ENCODE data around the gene TLX2. TPM values are rescaled to one million over a fixed set of nuclear protein-coding genes. Genes with fewer than 3 reads are reported as not detected.

The TLX2 gene
- total RNA-seq, 2 experiments from 2014 or later, result 0.12 TPM; not detected in 1

DNA sequence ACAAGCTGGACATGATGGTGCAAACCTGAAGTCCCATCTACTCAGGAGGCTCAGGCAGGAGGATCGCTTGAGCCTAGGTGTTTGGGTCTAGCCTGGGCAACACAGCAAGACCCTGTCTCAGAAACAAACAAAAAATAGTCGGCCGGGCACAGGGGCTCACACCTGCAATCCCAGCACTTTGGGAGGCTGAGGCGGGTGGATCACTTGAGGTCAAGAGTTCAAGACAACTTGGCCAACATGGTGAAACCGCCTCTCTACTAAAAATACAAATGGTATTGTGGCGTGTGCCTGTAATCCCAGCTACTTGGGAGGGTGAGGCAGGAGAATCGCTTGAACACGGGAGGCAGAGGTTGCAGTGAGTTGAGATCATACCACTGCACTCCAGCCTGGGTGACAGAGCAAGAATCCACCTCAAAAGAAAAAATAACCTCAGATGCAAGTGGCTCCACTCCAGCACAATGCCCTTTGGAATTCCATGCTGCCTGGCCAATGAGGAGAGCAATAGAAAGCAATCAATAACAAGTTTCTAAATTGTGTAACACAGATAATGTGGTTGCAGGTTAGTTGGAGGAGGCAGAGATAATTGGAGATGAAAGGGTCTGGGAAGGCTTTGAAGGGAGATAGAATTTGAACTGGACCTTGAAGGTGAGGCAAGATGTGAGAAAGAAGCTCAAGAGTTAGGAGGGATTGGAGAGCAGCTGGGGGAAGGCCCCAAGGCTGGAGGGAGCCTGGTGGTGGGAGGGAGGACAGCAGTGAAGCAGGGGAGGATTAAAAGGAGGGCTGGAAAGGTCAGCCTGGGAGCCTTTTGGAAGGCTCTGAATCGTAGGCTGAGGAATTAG is 25.4 kb upstream of the TLX2 start:
- H3K4me3 Mint-ChIP-seq, result no peak overlapping the region
- H3K36me3 Mint-ChIP-seq, result peaks cover 11% of the 10 kb centered on the region
- peaks cover 4% of the 10 kb centered on the region for H3K4me1 Mint-ChIP-seq
- H3K9me3 Mint-ChIP-seq, result no peaks in the 10 kb centered on the region
- H3K27me3 Mint-ChIP-seq, result no peaks in the 10 kb centered on the region
- DNase-seq, result no peak
- H3K27ac Mint-ChIP-seq, result no peak overlapping the region

DNA sequence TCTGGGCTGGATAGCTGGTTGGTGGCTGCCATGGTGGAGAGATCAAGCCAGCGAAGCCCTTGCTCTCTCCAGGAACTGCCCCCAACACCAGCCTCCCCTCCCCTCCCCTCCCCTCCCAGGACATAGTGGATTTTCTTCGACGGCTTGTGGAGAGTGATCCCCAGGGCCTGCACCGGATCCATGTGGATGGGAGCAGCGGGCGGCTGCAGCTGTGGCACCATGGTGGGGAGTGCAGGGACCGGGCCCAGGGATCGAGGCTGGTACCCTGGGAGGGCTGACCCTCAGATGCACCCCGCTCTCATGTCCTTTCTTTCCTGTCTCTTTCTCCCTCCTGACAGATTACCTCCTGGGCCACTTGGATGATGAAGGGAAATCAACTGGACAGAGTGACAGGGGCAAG is 24.3 kb upstream of the TLX2 start:
- no peak for DNase-seq
- no peaks in the 10 kb centered on the region for H3K27me3 Mint-ChIP-seq
- no peaks in the 10 kb centered on the region for H3K4me1 Mint-ChIP-seq
- peaks cover 16% of the 10 kb centered on the region for H3K36me3 Mint-ChIP-seq
- no peak overlapping the region for H3K27ac Mint-ChIP-seq
- H3K4me3 Mint-ChIP-seq, result no peak overlapping the region
- no peaks in the 10 kb centered on the region for H3K9me3 Mint-ChIP-seq

DNA sequence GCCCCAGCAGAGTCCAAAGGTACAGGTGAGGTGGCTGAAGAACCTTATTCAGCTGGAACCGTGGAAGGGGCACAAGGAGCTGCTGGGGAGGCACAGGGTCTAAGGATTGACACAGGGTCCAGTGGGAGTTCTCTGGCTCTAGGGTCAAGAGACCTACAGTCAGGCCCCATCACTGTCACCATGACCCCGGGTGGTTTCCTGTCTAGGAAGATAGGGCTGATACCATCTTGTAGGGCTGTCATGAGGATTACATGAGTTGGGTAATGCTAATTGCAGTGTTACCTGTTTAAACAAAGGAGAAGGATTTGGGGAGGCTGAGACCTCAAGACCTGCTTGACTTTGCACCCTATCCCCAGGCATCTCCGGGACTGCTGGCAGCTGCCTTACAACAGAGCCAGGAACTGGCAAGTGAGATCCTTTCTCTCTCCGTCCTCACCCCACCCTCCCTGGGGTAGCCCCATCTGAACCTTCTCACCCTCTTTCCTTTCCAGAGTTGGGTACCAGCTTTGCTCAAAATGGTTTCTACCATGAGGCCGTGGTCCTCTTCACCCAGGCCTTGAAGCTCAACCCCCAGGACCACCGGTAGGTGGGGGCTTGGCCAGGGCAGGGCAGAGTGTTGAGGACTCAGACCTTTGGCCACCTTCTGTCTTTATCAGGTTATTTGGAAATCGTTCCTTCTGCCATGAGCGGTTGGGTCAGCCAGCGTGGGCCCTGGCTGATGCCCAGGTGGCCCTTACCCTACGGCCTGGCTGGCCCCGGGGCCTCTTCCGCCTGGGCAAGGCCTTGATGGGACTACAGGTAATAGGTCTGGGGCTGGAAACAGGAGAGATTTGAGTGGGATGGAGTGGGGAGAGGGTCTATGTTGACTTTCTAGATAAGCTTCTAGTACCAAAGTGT is 22.4 kb upstream of the TLX2 start:
- no peak overlapping the region for H3K4me3 Mint-ChIP-seq
- no peaks in the 10 kb centered on the region for H3K27me3 Mint-ChIP-seq
- DNase-seq, result no peak
- H3K4me1 Mint-ChIP-seq, result no peaks in the 10 kb centered on the region
- peaks cover 12% of the 10 kb centered on the region for H3K36me3 Mint-ChIP-seq
- H3K27ac Mint-ChIP-seq, result no peak overlapping the region
- H3K9me3 Mint-ChIP-seq, result no peaks in the 10 kb centered on the region

DNA sequence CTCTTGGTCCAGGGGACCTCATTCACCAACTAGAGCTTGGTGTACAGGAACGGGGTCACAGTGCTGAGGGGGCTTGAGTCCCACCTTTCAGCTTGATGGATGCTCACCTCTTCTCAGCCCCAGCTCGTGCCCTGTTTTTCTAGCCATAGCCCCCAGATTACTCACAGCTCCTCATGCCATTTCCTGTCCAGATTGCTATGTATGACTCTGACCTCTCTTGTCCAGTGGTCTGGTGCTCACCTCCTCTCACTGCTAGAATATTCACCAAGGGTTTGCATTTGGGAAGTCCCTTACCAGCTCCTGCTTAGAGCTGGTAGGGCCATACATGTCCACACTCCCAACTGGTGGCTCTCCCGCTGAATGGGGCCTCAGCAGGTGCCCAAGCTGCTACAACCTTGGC is 20.7 kb upstream of the TLX2 start:
- Mint-ChIP-seq H3K27me3 (peaks cover 13% of the 10 kb centered on the region), H3K36me3 (peaks cover 12% of the 10 kb centered on the region), H3K27ac (peak overlapping the region; percentile 4), H3K4me1 (peaks cover 10% of the 10 kb centered on the region), H3K4me3 (no peak overlapping the region), H3K9me3 (no peaks in the 10 kb centered on the region)
- DNase-seq, result no peak

DNA sequence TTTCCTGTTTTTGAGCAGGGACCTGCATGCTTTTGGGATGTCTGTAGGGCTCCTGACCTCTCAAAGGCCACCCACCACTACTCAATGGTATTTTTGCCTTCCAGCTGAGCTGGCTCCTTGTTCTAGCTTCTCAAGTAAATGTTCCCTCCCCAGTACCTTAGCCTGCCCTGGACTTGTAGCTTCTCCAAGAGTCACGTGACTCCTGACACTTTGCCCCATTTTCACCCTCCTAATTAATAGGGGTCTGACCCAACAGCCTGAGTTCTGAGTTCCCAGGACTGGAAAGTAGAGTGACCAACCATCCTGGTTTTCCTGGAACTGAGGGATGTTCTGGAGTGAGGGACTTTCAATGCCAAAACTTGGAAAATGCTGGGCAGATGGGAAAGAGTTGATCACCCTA is 18.8 kb upstream of the TLX2 start:
- peaks cover 12% of the 10 kb centered on the region for H3K36me3 Mint-ChIP-seq
- peaks cover 19% of the 10 kb centered on the region for H3K4me1 Mint-ChIP-seq
- H3K9me3 Mint-ChIP-seq, result no peaks in the 10 kb centered on the region
- no peak overlapping the region for H3K4me3 Mint-ChIP-seq
- H3K27ac Mint-ChIP-seq, result no peak overlapping the region
- no peak for DNase-seq
- peaks cover 31% of the 10 kb centered on the region for H3K27me3 Mint-ChIP-seq

DNA sequence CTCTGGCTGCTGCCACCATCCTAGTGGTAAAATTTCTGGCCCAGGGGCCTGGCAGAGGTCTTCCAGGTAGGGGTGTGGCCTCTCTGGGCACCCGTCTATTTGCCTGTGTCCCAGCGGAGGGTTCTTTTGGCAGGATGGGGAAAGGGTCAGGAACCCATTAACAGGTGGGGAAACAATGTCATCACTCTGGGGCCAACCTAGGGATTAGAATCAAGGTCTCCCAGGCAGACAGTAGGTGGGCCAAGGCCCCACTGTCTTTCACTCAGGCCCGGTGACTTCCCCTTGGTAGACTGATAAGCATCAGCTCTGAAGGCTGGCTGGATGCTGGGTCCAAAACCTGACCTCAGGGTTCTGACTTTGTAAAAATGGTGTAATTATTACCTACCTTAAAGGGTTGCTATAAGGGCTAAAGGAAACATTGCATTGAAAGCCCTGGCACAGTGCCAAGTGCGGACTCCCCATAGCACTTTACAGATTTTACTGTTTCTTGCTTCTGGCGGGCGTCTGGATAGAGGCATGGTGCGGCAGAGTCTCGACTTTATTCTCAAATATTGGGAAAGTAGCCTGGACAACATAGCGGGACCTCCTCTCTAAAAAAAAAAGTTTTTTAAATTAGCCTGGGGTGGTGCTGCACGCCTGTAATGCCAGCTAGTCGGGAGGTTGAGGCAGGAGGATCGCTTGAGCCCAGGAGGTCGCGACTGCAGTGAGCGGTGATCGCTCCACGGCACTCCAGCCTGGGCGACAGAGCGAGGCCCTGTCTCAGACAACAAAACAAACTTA is 17.1 kb upstream of the TLX2 start:
- Mint-ChIP-seq H3K4me1 (peaks cover 23% of the 10 kb centered on the region), H3K27me3 (peaks cover 48% of the 10 kb centered on the region), H3K27ac (no peak overlapping the region), H3K9me3 (no peaks in the 10 kb centered on the region), H3K36me3 (peaks cover 11% of the 10 kb centered on the region), H3K4me3 (peak overlapping the region; percentile 73)
- DNase-seq, result no peak

DNA sequence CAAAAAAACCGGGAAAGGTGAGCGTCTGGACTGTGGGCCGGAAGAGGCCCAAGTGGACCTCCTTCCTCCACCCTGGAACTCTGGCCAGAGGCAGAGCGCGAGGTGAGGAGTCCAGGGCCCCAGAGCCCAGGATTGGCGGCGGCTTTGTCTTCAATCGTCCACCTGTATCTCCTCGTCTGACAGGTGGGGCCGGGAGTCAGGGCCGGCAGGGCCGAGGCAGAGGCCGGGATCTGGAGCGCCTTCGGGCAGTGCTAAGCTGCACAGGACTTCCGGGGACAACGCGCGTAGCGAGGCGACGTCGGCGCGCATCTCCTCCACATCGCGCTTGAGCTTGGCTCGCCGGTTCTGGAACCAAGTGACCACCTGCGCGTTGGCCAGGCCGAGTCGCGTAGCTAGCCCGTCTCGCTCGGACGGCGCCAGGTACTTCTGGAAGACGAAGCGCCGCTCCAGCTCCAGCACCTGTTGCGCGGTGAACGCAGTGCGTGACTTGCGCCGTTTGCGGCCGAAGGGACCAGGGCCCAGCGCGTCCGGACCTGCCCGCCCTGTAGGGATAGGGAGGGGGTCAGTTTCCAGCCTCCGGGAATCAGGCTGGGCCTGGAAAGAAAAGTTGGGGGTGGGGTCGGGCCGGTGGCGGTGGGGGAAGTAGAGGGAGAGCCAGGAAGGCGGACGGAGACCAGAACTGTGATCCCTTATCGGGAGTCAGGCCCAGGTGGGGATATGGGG is 16.3 kb upstream of the TLX2 start:
- Mint-ChIP-seq H3K4me3 (peak overlapping the region; percentile 73), H3K36me3 (peaks cover 10% of the 10 kb centered on the region), H3K9me3 (no peaks in the 10 kb centered on the region), H3K27me3 (peaks cover 56% of the 10 kb centered on the region), H3K4me1 (peaks cover 28% of the 10 kb centered on the region), H3K27ac (no peak overlapping the region)
- no peak for DNase-seq

DNA sequence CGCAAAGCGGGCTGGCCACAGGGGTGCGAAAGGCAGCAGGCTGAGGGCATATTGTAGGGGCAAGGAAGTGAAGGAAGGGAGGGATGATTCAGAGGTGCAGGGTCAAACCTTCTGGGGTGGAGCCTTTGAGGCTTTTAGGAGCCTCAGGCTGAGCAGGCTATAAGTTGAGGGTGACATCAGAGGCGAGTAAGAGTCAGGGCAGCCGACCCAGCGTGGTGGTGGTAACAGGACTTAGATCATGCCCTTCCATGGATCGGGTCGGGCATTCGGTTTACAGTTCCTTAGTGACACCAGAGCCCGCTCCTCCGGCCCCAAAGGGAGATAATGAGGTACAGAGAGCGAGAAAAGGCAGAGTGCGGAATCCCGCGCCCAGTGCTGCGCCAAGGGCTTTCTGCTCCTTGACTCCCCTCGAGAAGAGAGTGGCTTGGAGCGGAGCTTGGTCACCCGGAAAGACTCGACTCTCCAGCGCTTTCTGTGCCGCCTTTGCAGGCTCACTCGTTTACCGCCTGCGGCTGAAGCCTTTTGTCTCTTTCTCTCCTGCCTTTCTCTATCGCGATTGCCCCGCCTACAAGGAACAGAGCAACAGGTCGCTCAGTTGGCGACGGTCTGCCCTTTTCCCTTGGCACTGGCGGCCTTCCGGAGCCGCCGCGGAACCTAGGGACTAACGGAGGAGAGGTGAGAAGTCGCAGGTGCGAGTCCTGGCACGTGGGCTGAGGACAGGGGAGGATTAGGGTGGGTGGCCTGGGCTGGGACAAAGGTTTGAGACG is 15.6 kb upstream of the TLX2 start:
- Mint-ChIP-seq H3K9me3 (no peaks in the 10 kb centered on the region), H3K36me3 (peaks cover 7% of the 10 kb centered on the region), H3K4me3 (peak overlapping the region; percentile 73), H3K4me1 (peaks cover 32% of the 10 kb centered on the region), H3K27ac (peak overlapping the region; percentile 65), H3K27me3 (peaks cover 63% of the 10 kb centered on the region)
- DNase-seq, result no peak

DNA sequence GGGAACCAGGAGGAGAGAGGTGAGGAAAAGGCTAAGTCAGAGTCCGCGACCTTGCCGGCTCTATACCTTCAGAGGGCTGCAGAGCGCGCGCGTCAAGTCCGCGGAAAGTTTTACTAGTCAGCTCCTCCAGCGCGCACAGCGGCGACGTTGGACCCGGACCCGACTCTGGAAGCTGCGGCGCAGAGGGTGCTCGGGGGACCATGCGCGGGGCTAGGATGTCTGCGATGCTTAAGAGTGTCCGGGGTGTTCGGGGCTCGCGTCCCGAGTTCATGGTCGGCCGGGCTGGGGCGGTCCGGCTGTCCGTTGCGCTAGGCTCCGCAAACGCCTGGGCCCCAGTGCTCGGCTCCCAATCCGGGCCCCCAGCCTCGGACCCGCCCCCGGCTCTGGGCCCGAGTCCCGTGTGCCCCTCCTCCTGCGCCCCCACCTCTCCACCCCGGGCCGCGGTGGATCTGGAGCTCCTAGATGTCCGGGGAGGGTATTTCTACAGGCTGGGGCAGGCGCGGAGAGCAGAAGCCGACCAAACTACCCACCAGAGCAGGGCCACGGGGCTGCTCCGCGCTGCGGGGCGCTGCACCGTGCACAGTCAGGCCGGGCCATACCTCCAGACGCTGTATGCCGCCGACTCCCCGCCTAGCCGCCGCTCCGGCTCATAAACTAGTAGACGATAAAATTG is 14.8 kb upstream of the TLX2 start, which contains the start of gene LBX2:
Gene LBX2 (minus strand): TSS at position 337 of the 673 bp plus-strand sequence. CDS start 66 bp downstream, at position 271.
- Mint-ChIP-seq H3K27ac (peak within 1 kb of the TSS; percentile 65), H3K27me3 (peaks cover 70% of the 10 kb centered on the region), H3K36me3 (peaks cover 5% of the 10 kb centered on the region), H3K9me3 (no peaks in the 10 kb centered on the region), H3K4me3 (peak within 1 kb of the TSS; percentile 73), H3K4me1 (peaks cover 32% of the 10 kb centered on the region)
- DNase-seq, result peak; percentile 51

DNA sequence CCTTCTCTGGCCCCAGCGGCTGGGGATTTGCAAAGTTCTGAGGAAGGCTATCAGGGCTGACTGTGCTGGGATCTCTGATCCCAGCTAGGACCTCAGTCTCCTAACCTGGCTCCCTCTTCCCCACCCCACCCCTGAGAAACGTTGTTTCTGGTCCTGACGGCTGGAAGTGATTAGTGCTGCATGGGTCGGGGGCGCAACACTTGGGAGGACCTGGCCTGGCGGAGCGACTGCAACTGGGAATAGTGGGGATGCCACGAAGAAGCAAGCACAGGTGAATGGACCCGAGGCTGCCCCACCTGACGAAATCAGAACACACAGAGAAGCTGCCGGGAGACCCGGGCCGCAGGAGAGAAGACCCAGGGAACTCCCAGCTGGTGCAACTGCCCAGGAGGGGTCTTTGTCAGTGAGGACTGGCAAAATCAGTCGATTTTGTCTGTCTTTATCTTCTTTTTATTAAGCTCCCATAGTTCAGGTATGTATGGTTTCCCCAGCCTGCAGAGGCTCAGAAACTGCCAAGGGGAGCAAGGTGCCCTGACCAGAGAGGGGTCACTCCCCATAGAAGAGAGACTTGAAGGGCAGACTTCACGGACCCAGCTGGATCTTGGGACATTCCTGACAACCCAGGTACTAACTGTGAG is 14.2 kb upstream of the TLX2 start:
- Mint-ChIP-seq H3K9me3 (no peaks in the 10 kb centered on the region), H3K27ac (no peak overlapping the region), H3K36me3 (peaks cover 11% of the 10 kb centered on the region), H3K4me1 (peaks cover 32% of the 10 kb centered on the region), H3K27me3 (peaks cover 77% of the 10 kb centered on the region), H3K4me3 (peak overlapping the region; percentile 25)
- no peak for DNase-seq

DNA sequence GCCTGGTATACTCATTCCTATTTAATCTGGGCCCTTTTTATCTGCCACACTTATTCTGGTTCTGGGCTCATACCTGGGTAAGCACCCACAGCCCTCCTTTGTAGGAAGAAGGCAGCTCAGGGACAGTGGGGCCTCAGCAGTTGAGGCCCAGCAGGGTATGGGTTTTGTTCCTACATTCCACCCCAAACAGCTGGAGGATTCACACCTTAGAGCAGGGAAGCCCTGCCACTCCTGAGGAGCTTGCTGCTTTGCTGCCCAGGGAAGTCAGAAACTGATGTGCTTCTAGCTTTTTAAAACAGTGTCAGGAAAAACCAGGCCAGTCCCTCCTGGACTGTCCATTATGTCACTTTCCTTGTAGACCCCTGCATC is 13.7 kb upstream of the TLX2 start:
- H3K27ac Mint-ChIP-seq, result no peak overlapping the region
- peaks cover 16% of the 10 kb centered on the region for H3K36me3 Mint-ChIP-seq
- H3K9me3 Mint-ChIP-seq, result no peaks in the 10 kb centered on the region
- DNase-seq, result no peak
- no peak overlapping the region for H3K4me3 Mint-ChIP-seq
- peaks cover 80% of the 10 kb centered on the region for H3K27me3 Mint-ChIP-seq
- H3K4me1 Mint-ChIP-seq, result peaks cover 33% of the 10 kb centered on the region

DNA sequence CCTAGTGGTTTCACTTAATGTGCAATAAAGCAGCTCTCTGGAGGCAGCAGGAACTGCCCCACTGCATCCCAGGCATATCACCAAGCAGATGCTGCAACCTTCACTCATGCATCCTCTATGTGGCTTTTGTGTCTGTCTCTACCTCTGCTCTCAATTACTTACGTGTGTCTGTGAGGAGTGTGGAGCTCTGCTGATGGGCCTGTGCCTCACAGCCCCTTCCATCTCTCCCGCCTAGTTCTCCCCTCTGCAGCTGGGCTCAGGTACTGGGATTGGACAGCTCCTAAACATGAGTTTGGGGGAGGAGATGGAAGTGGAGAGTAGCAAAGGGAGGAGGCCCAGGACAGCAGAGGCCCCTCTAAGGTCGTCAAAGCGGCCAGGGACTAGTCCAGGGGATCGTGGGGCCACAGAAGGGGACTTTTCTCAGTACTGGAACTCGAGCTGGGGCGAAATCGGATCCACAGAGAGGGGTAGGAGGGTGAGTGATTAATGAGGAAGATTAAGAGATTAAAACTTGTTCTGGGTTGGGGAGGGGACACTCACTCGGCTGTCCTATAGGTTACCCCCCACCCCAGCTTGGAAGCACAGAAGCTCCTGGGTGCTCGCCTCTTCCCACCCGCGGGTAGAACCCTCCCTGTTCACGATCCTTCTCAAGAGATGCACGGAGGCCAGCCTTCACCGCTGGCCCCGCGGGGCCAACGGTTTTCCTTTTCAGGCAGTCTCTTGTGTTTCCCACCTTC is 12.7 kb upstream of the TLX2 start:
- Mint-ChIP-seq H3K4me1 (peaks cover 37% of the 10 kb centered on the region), H3K27ac (no peak overlapping the region), H3K36me3 (peaks cover 21% of the 10 kb centered on the region), H3K4me3 (no peak overlapping the region), H3K27me3 (peaks cover 81% of the 10 kb centered on the region), H3K9me3 (no peaks in the 10 kb centered on the region)
- DNase-seq, result no peak
